Islet of Langerhans (tissue), 1 donor: Measurements from ENCODE around the gene IL13.
"Not testable (repeated sequence)": the region's sequence is repeated elsewhere in the genome, so short reads cannot be mapped to it uniquely, and the experiment has no call there.

Experiments used
- FAIRE-seq: peaks from one replicate; lab custom pipeline; 2011; peaks lifted over from hg19 to GRCh38; lab: Jason Lieb, UNC

The IL13 gene

GRCh38 chr5:132688536-132689339, 30.8 kb downstream of the IL13 start:
- no peak for FAIRE-seq

GRCh38 chr5:132689513-132689912, 31.5 kb downstream of the IL13 start:
- no peak for FAIRE-seq

DNA sequence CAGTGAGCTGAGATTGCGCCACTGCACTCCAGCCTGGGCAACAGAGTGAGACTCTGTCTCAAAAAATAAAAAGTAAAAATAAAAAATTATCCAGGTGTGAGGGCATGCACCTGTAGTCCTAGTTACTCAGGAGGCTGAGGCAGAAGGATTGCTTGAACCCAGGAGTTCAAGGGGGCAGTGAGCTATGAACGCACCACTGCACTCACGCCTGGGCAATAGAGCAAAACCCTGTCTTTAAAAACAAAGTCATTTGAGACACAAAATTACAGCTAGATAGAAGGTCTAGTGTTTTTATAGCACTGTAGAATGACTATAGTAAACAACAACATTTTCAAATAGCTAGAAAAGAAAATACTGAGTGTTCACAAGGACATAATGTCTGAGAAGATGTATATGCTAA, 32.2 kb downstream of the IL13 start:
- no peak for FAIRE-seq

- FAIRE-seq = not testable (repeated sequence)
Observed at GRCh38 chr5:132691755-132692631, 34.0 kb downstream of the IL13 start.

- no peak for FAIRE-seq
Observed at GRCh38 chr5:132692632-132692967, 34.6 kb downstream of the IL13 start.

DNA sequence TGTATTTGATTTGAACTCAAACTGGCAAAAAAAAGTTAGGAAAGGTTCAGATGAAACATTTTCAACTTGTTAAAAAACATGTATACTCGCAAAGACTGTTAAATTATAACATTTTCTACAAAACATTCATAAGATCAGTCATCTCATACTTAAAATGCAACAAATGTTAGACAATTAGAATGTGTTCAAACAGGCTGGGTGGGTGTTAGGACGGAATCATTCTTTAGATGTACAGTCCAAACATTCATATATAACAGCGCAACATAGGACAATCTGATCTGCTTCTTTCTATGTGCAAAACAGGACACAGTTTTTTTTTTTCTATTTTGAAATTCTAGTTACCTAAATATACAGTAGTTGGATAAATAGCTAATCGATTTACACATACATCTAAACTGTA, 38.0 kb downstream of the IL13 start:
- FAIRE-seq = no peak

DNA sequence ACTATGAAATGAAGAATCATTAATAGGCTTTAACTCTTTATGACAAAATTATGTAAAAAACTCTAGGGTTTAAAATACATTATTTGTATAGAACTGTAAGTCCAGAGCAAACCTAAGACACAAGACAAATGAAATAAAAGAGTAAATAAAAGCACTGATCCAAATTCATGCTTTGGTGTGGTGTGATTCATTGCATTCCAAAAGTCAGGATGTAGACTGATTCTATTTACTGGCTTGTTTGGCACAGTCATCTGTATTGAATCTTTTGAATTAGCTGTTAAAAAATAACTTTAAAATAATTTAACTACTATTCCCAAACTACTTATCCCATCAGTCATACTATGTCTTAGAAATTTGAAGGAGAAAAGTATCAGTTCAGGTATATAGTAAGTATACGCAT, 46.9 kb downstream of the IL13 start:
- FAIRE-seq = peak; percentile 30

- no peak for FAIRE-seq
Observed at GRCh38 chr5:132708645-132709044, 50.7 kb downstream of the IL13 start.
